OCI-LY1 (cell line): Measurements from ENCODE around the gene FANCE.
"Not testable (repeated sequence)": the region's sequence is repeated elsewhere in the genome, so short reads cannot be mapped to it uniquely, and the experiment has no call there.

Experiments used
- H2AFZ ChIP-seq: fragments of 200-600 bp; sonication (generic), shearing (Covaris generic); 2 replicates; pipeline ENCODE4 v1.6.0; 2014; ENCODE audit warnings: antibody characterized with exemption, mild to moderate bottlenecking, low read length
- H3F3A ChIP-seq: fragments of 200-600 bp; sonication (generic), shearing (Covaris generic); 2 replicates; pipeline ENCODE4 v1.6.0; 2014; ENCODE audit warnings: mild to moderate bottlenecking, antibody characterized with exemption, low read length, moderate library complexity; ENCODE audit not compliant: insufficient read depth
- H3K27ac ChIP-seq: fragments of 200-600 bp; sonication (generic); 2 replicates; pipeline ENCODE4 v1.5.1; 2014; ENCODE audit warnings: low read length, mixed run types, mild to moderate bottlenecking, low read depth; ENCODE audit not compliant: poor library complexity, severe bottlenecking
- H3K27me3 ChIP-seq: fragments of 200-600 bp; sonication (generic); 2 replicates; pipeline ENCODE4 v1.6.0; 2014; ENCODE audit warnings: antibody characterized with exemption, mild to moderate bottlenecking, low read length, moderate library complexity; ENCODE audit not compliant: insufficient read depth
- H3K36me3 ChIP-seq: fragments of 200-600 bp; sonication (generic); 2 replicates; pipeline ENCODE4 v1.6.1; 2014; ENCODE audit warnings: mild to moderate bottlenecking, antibody characterized with exemption, low read length, moderate library complexity, mixed read lengths; ENCODE audit not compliant: insufficient read depth
- H3K4me1 ChIP-seq: fragments of 200-600 bp; sonication (generic); 2 replicates; pipeline ENCODE4 v1.5.1; 2014; ENCODE audit warnings: mild to moderate bottlenecking, low read length, moderate library complexity; ENCODE audit not compliant: insufficient read depth, severe bottlenecking
- H3K4me2 ChIP-seq: fragments of 200-600 bp; sonication (generic), shearing (Covaris generic); 2 replicates; pipeline ENCODE4 v1.6.1; 2014; ENCODE audit warnings: low read length
- H3K4me3 ChIP-seq: fragments of 200-600 bp; sonication (generic); 2 replicates; pipeline ENCODE4 v1.5.1; 2014; ENCODE audit warnings: low read length, low read depth, mild to moderate bottlenecking, mixed read lengths; ENCODE audit not compliant: poor library complexity, severe bottlenecking
- H3K79me2 ChIP-seq: fragments of 200-600 bp; shearing (Covaris generic); 2 replicates; pipeline ENCODE4 v1.6.1; 2016; ENCODE audit warnings: mixed run types, low read length, mixed read lengths; ENCODE audit not compliant: insufficient read depth
- H3K9ac ChIP-seq: fragments of 200-600 bp; sonication (generic), shearing (Covaris generic); 2 replicates; pipeline ENCODE4 v1.6.1; 2014; ENCODE audit warnings: mild to moderate bottlenecking, low read length, mixed read lengths
- H3K9me2 ChIP-seq: fragments of 200-600 bp; sonication (generic), shearing (Covaris generic); 2 replicates; pipeline ENCODE4 v1.6.1; 2014; ENCODE audit warnings: low read depth, mild to moderate bottlenecking, low read length, mixed read lengths
- H3K9me3 ChIP-seq: fragments of 200-600 bp; shearing (Covaris generic); 2 replicates; pipeline ENCODE4 v1.6.1; 2014; ENCODE audit warnings: low read length, mixed read lengths
- H4K20me1 ChIP-seq: fragments of 200-600 bp; sonication (generic), shearing (Covaris generic); 2 replicates; pipeline ENCODE4 v1.6.0; 2016; ENCODE audit warnings: mild to moderate bottlenecking, low read length; ENCODE audit not compliant: insufficient read depth
- CTCF ChIP-seq: fragments of 200-600 bp; sonication (generic), shearing (Covaris generic); IDR thresholded peaks from 2 replicates; pipeline ENCODE4 v1.5.1; 2017; ENCODE audit warnings: mild to moderate bottlenecking, antibody characterized with exemption, low read length, moderate library complexity, mixed read lengths
- EZH2 ChIP-seq: fragments of 200-600 bp; sonication (generic), shearing (Covaris generic); IDR thresholded peaks from 2 replicates; pipeline ENCODE4 v1.8.0; 2017; ENCODE audit warnings: borderline replicate concordance, mixed run types, mild to moderate bottlenecking, antibody characterized with exemption, low read length, moderate library complexity, mixed read lengths

Gene FANCE

DNA sequence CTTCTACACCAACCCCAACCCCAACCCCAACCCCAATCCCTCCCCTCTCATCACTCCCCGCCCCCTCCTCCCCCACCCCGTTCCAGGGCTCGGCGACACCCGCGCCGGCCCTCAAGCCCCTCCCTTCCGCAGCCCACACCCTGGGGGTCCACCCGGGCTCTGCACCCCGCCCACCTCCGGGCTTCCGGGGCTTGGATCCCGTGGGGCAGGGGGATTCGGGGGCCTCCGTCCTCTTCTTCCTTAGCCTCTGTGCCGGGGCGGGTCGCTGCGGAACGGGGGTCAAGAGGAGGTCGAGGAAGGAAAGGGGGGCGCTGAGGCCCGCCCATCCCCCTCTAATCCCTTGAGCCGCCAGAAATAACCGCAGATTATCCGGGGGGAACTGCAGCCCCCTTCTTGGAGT lies 59.9 kb downstream of the FANCE start:
- Histone ChIP-seq H3K9ac (no peak overlapping the region), H3K36me3 (no peaks in the 10 kb centered on the region), H3K4me3 (no peak overlapping the region), H3K9me3 (no peaks in the 10 kb centered on the region), H4K20me1 (no peaks in the 10 kb centered on the region), H3K27me3 (peaks cover 6% of the 10 kb centered on the region), H3K4me2 (no peak overlapping the region), H2AFZ (no peak overlapping the region), H3K79me2 (no peaks in the 10 kb centered on the region), H3K4me1 (no peaks in the 10 kb centered on the region), H3K9me2 (no peaks in the 10 kb centered on the region), H3K27ac (no peak overlapping the region), H3F3A (no peaks in the 10 kb centered on the region)
- TF ChIP-seq CTCF: no peak
- no peak for TF ChIP-seq EZH2

DNA sequence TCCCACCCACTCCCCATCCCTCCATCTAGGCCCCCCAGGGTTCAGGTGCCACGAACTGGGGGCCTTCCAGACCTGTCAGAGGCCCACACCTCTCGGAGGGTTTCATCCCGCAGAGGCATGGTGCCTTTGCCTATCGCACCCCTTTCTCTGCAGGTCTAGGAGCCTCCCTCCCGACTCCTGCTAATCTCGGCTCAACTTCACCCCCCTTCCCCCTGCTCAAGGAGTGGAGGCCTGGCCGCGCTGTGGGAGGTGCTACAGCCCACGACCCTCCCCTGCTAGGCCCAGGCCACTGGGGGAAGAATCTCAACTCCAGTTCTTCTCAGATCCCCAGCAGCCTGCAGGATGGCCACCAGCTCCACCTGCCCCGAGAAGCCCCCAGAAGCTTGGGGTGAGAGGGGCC lies 60.6 kb downstream of the FANCE start, which contains the start of gene TULP1:
Gene TULP1, minus strand, starts transcription at position 157 of the 400 bp plus-strand sequence. Its CDS starts 38 bp downstream, at position 119.
- Histone ChIP-seq H3K36me3 (no peaks in the 10 kb centered on the region), H3K4me2 (no peak within 1 kb of the TSS), H3K4me3 (no peak within 1 kb of the TSS), H2AFZ (no peak within 1 kb of the TSS), H4K20me1 (no peaks in the 10 kb centered on the region), H3K27ac (no peak within 1 kb of the TSS), H3K9me2 (no peaks in the 10 kb centered on the region), H3K9me3 (no peaks in the 10 kb centered on the region), H3K9ac (no peak within 1 kb of the TSS), H3K79me2 (no peaks in the 10 kb centered on the region), H3K4me1 (no peaks in the 10 kb centered on the region), H3F3A (no peaks in the 10 kb centered on the region), H3K27me3 (no peaks in the 10 kb centered on the region; the same call in 1 of the 2 replicates)
- TF ChIP-seq CTCF (no peak), EZH2 (no peak)

DNA sequence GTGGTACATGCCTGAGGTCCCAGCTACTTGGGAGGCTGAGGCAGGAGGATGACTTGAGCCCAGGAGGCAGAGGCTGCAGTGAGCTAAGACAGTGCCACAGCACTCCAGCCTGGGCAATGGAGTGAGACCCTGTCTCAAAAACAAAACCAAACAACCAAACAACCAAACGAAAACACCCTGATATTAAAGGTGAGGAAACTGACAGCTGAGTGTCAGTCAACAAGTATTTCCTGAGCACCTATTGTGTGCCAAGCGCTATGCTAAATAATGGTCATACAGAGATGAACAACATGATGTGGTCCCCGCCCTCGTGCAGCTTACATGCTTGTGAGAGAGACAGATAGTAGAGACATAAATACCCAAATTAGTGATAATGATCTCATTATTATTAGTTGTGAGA lies 62.4 kb downstream of the FANCE start:
- Histone ChIP-seq H4K20me1 (no peaks in the 10 kb centered on the region), H3K4me3 (no peak overlapping the region), H3F3A (no peaks in the 10 kb centered on the region), H3K27me3 (no peaks in the 10 kb centered on the region; the same call in 1 of the 2 replicates), H3K9me2 (no peaks in the 10 kb centered on the region), H2AFZ (no peak overlapping the region), H3K9ac (no peak overlapping the region), H3K36me3 (no peaks in the 10 kb centered on the region), H3K27ac (no peak overlapping the region), H3K9me3 (no peaks in the 10 kb centered on the region), H3K4me1 (no peaks in the 10 kb centered on the region), H3K4me2 (no peak overlapping the region), H3K79me2 (no peaks in the 10 kb centered on the region)
- TF ChIP-seq EZH2 (no peak), CTCF (no peak)

DNA sequence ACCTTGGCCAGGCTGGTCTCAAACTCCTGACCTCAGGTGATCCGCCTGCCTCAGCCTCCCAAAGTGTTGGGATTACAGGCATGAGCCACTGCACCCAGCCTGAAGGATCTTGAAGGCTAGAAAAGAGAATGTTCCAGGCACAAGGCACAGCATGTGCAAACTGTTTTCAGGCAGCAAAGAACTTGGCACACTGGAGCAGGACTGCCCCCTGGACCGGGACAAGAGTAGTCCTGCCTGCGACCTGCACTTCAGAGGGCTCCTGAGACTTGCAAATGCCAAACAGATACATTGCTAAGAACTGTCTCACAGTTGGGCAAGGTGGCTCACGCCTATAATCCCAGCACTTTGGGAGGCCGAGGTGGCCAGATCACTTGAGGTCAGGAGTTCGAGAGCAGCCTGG lies 63.8 kb downstream of the FANCE start:
- not testable (repeated sequence) for H3K4me1 ChIP-seq, H3K4me3 ChIP-seq, H3K79me2 ChIP-seq, H3K27me3 ChIP-seq, H3K27ac ChIP-seq, H3K36me3 ChIP-seq, H2AFZ ChIP-seq, H3K9me2 ChIP-seq, H3K9me3 ChIP-seq, H3K9ac ChIP-seq, H3F3A ChIP-seq, H4K20me1 ChIP-seq, H3K4me2 ChIP-seq
